IMR-90 (cell line): Measurements from ENCODE around the gene PATJ. TPM values are rescaled to one million over a fixed set of nuclear protein-coding genes. Genes with fewer than 3 reads are reported as not detected.

ENCODE experiments used
- ATAC-seq: fragments of 200-7000 bp; cut with Tn5 transposase; 2 replicates; pipeline ENCODE4 v1.9.1; 2020; ENCODE audit warnings: low read depth, mild to moderate bottlenecking, moderate library complexity
- BruUV-seq: library from RNA; stranded (reverse); fragments of 400-500 nt; replicated peaks from 2 replicates; lab custom pipeline; 2021; lab: Mats Ljungman, UMichigan
- CTCF ChIA-PET: fragments of 300-600 bp; formaldehyde crosslinking; extraction: SDS; loops from one replicate; lab custom pipeline; 2021; ENCODE audit warnings: antibody characterized with exemption; lab: Yijun Ruan, JAX
- POLR2A ChIA-PET: fragments of 300-600 bp; sonication (Branson Sonifier 250); formaldehyde crosslinking; loops from one replicate; lab custom pipeline; 2022; ENCODE audit warnings: antibody characterized with exemption; ENCODE audit not compliant: unreplicated experiment; lab: Charles Lee
- DNase-seq: peaks from one replicate; pipeline ENCODE4 v3.0.0; 2013
- H2AFZ ChIP-seq: replicated peaks from 2 replicates; pipeline ENCODE3; 2013; ENCODE audit warnings: low read length, mild to moderate bottlenecking; ENCODE audit not compliant: poor library complexity
- H2AK5ac ChIP-seq: 2 replicates; pipeline ENCODE4 v1.6.1; 2013; ENCODE audit warnings: low read depth, low read length, inconsistent platforms
- H2AK9ac ChIP-seq: replicated peaks from 2 replicates; pipeline ENCODE3; 2013; ENCODE audit warnings: mild to moderate bottlenecking, low read depth, low read length, moderate library complexity; ENCODE audit not compliant: poor library complexity
- H2BK120ac ChIP-seq: 2 replicates; pipeline ENCODE4 v1.6.1; 2013; ENCODE audit warnings: low read depth, low read length, inconsistent platforms
- H2BK15ac ChIP-seq: 3 replicates; pipeline ENCODE4 v1.6.1; 2013; ENCODE audit warnings: low read depth, low read length, inconsistent platforms
- H2BK20ac ChIP-seq: 2 replicates; pipeline ENCODE4 v1.6.1; 2013; ENCODE audit warnings: low read depth, mild to moderate bottlenecking, inconsistent platforms, low read length, moderate library complexity
- H2BK5ac ChIP-seq: 2 replicates; pipeline ENCODE4 v1.6.1; 2013; ENCODE audit warnings: mild to moderate bottlenecking, low read depth, low read length, inconsistent platforms; ENCODE audit not compliant: poor library complexity, severe bottlenecking
- H3K14ac ChIP-seq: replicated peaks from 2 replicates; pipeline ENCODE4 v1.6.1; 2013; ENCODE audit warnings: low read depth, low read length, inconsistent platforms
- H3K18ac ChIP-seq: 2 replicates; pipeline ENCODE4 v1.6.1; 2013; ENCODE audit warnings: low read depth, low read length, control low read depth
- H3K23ac ChIP-seq: 2 replicates; pipeline ENCODE4 v1.6.1; 2013; ENCODE audit warnings: low read depth, low read length, inconsistent platforms
- H3K27ac ChIP-seq: 2 replicates; pipeline ENCODE4 v1.5.1; 2013; ENCODE audit warnings: mild to moderate bottlenecking, control low read depth, low read length; ENCODE audit not compliant: insufficient read depth
- H3K27me3 ChIP-seq: 2 replicates; pipeline ENCODE4 v1.6.1; 2013; ENCODE audit warnings: low read length; ENCODE audit not compliant: control insufficient read depth, insufficient read depth
- H3K36me3 ChIP-seq: 2 replicates; pipeline ENCODE4 v1.6.1; 2013; ENCODE audit warnings: low read length, mixed read lengths; ENCODE audit not compliant: control insufficient read depth, insufficient read depth
- H3K4ac ChIP-seq: 2 replicates; pipeline ENCODE4 v1.6.1; 2013; ENCODE audit warnings: low read depth, low read length, inconsistent platforms
- H3K4me1 ChIP-seq: 2 replicates; pipeline ENCODE4 v1.6.1; 2013; ENCODE audit warnings: low read length, mixed read lengths; ENCODE audit not compliant: control insufficient read depth, insufficient read depth
- H3K4me2 ChIP-seq: 2 replicates; pipeline ENCODE4 v1.6.1; 2013; ENCODE audit warnings: low read depth, mild to moderate bottlenecking, control low read depth, low read length, moderate library complexity
- H3K4me3 ChIP-seq: 2 replicates; pipeline ENCODE4 v1.5.1; 2013; ENCODE audit warnings: low read depth, mild to moderate bottlenecking, control low read depth, low read length, moderate library complexity; ENCODE audit not compliant: insufficient read depth
- H3K56ac ChIP-seq: 2 replicates; pipeline ENCODE4 v1.6.1; 2013; ENCODE audit warnings: low read length, inconsistent platforms; ENCODE audit not compliant: insufficient read depth; ENCODE audit errors: extremely low read depth
- H3K79me1 ChIP-seq, 2 experiments: 2 replicates each; pipeline ENCODE4 v1.6.1; 2013; ENCODE audit warnings: low read length in 2 of 2, inconsistent platforms in 1 of 2, low read depth in 1 of 2
- H3K9ac ChIP-seq: 2 replicates; pipeline ENCODE4 v1.6.1; 2013; ENCODE audit warnings: low read depth, low read length, control low read depth
- H3K9me1 ChIP-seq: 2 replicates; pipeline ENCODE4 v1.6.1; 2013; ENCODE audit warnings: low read length, inconsistent platforms; ENCODE audit not compliant: insufficient read depth
- H3K9me3 ChIP-seq: 2 replicates; pipeline ENCODE4 v1.6.1; 2013; ENCODE audit warnings: low read length; ENCODE audit not compliant: control insufficient read depth, insufficient read depth
- H4K20me1 ChIP-seq: 2 replicates; pipeline ENCODE4 v1.6.1; 2013; ENCODE audit warnings: low read length, inconsistent platforms; ENCODE audit not compliant: insufficient read depth
- H4K5ac ChIP-seq: 2 replicates; pipeline ENCODE4 v1.6.1; 2013; ENCODE audit warnings: mild to moderate bottlenecking, low read depth, low read length, control low read depth
- H4K8ac ChIP-seq, 2 experiments: 2 replicates each; pipeline ENCODE4 v1.6.1; 2013; ENCODE audit warnings: low read depth in 2 of 2, low read length in 2 of 2, control low read depth in 1 of 2, inconsistent platforms in 1 of 2
- H4K91ac ChIP-seq: 2 replicates; pipeline ENCODE4 v1.6.1; 2013; ENCODE audit warnings: low read depth, low read length, inconsistent platforms; ENCODE audit not compliant: insufficient read depth
- MXI1 ChIP-seq: IDR thresholded peaks from 2 replicates; pipeline ENCODE4 v1.6.1; 2012; ENCODE audit warnings: low read depth, mild to moderate bottlenecking, low read length, moderate library complexity, borderline replicate concordance
- WGBS, 2 experiments: methylation state at CpG; one replicate each; pipeline versions ENCODE4 v1.1.5 to v1.1.7; 2013; ENCODE audit warnings: missing lambda C conversion rate in 2 of 2; ENCODE audit not compliant: insufficient read length in 1 of 2; ENCODE audit errors: extremely low coverage in 2 of 2; 5-methylcytosine and 5-hydroxymethylcytosine counted together
- dilution Hi-C: fragments of 300-500 bp; cut with HindIII; formaldehyde crosslinking; loops from one replicate; pipeline ENCODE4 v1.14.3; 2018; ENCODE audit warnings: low sequenced_read_pairs; ENCODE audit not compliant: unreplicated experiment
- in situ Hi-C: fragments of 300-500 bp; cut with MboI; formaldehyde crosslinking; loops from 3 replicates; pipeline ENCODE4 v1.14.3; 2019; ENCODE audit warnings: low sequenced_read_pairs, inconsistent platforms, mixed read lengths
- intact Hi-C: fragments of 100-400 bp; cut with micrococcal nuclease; formaldehyde crosslinking; loops from 2 replicates; pipeline ENCODE4 v1.10.0; 2022
- polyA plus RNA-seq, 3 experiments: library from polyadenylated mRNA; depleted of rRNA; stranded (reverse); fragments of >200 nt; gene quantifications; 2 replicates each; pipeline ENCODE4 v1.2.3, GENCODE V29; 2012; ENCODE audit warnings: low replicate concordance in 1 of 3
- total RNA-seq: library from RNA; depleted of rRNA; stranded (reverse); fragments of >200 nt; gene quantifications from 2 replicates; pipeline ENCODE4 v1.2.3, GENCODE V29; 2012

PATJ gene
- total and polyA plus RNA-seq, 2 of the 4 experiments (the other 2 are of a cell fraction), result 2.0 to 3.4 TPM

GRCh38 chr1:61931587-61932279 lies 189.5 kb downstream of the PATJ start:
- Histone ChIP-seq H2BK5ac (no peak overlapping the region), H3K36me3 (no peaks in the 10 kb centered on the region), H3K4me2 (no peak overlapping the region), H2AFZ (no peak overlapping the region), H2BK120ac (no peak overlapping the region), H2BK20ac (no peak overlapping the region), H3K9me1 (no peaks in the 10 kb centered on the region), H3K27me3 (no peaks in the 10 kb centered on the region), H3K9ac (no peak overlapping the region), H3K4ac (no peak overlapping the region), H3K4me3 (no peak overlapping the region), H3K23ac (no peak overlapping the region), H3K27ac (no peak overlapping the region), H4K5ac (no peak overlapping the region), H3K79me1 (no peaks in the 10 kb centered on the region), H2AK5ac (no peak overlapping the region), H4K8ac (no peak overlapping the region), H2AK9ac (no peak overlapping the region), H3K9me3 (no peaks in the 10 kb centered on the region), H3K56ac (no peak overlapping the region), H4K91ac (no peak overlapping the region), H2BK15ac (no peak overlapping the region), H4K20me1 (no peaks in the 10 kb centered on the region), H3K4me1 (no peaks in the 10 kb centered on the region), H3K18ac (no peak overlapping the region), H3K14ac (no peak overlapping the region)
- ChIA-PET POLR2A (no interaction called here), CTCF (interaction anchor here (0.6 kb wide), 1 partner anchor 200 kb away, joined by 6 read pairs; no protein-coding TSS in a partner anchor)
- dilution Hi-C loops, result no loop called here
- BruUV-seq, result no TSS peak
- in situ Hi-C loops, result no loop called here
- WGBS, 2 experiments, result no CpG with 5 or more reads among the region's 3 CpGs
- ATAC-seq (no peak), DNase-seq (no peak)
- TF ChIP-seq MXI1, result no peak
- intact Hi-C loops, result no loop called here
